Measurements from ENCODE around the gene ARHGAP5. TPM values are rescaled to one million over a fixed set of nuclear protein-coding genes. Genes with fewer than 3 reads are reported as not detected.

Gene ARHGAP5
- total and polyA plus RNA-seq, 2 donors (not counting 3 experiments of a cell fraction or from before 2014, with no cell fraction given) = 4.3 to 36.2 TPM

GRCh38 chr14:32110548-32110896 is 33.4 kb downstream of the ARHGAP5 start:
- H3K4me1 ChIP-seq (ENCODE audit: control insufficient read depth, extremely low read depth, insufficient read depth, low read length) = no peaks in the 10 kb centered on the region
- POLR2A ChIA-PET = no interaction called here
- no peaks in the 10 kb centered on the region for H3K36me3 ChIP-seq (ENCODE audit: control insufficient read depth in 2 of 2, extremely low read depth in 1 of 2, insufficient read depth in 2 of 2, low read length in 2 of 2)
- H3K9me1 ChIP-seq (replicated peaks; ENCODE audit: control insufficient read depth, extremely low read depth, insufficient read depth, low read length) = no peaks in the 10 kb centered on the region
- FAIRE-seq = no peak
- DNase-seq (ENCODE audit: low read depth, low spot score) = no peak
- no peak overlapping the region for H3K9ac ChIP-seq (replicated peaks; ENCODE audit: extremely low read depth, insufficient read depth, low read length)
- TF ChIP-seq POLR2AphosphoS5 (IDR thresholded peaks at IDR 0.05; ENCODE audit: insufficient read depth, low read depth, low read length) (no peak), POLR2A (IDR thresholded peaks at IDR 0.05; ENCODE audit: low read depth, low read length) (no peak), FOS (IDR thresholded peaks at IDR 0.05; ENCODE audit: borderline replicate concordance, insufficient read depth, low read length) (no peak), CTCF (IDR thresholded peaks at IDR 0.05; ENCODE audit: extremely low read depth in 1 of 2, insufficient read depth in 1 of 2, low read depth in 1 of 2, low read length in 2 of 2) (no peak), MYC (IDR thresholded peaks at IDR 0.05; ENCODE audit: low read depth, low read length) (no peak), JUN (IDR thresholded peaks at IDR 0.05; ENCODE audit: borderline replicate concordance, insufficient read depth, insufficient read length, low read depth) (no peak), EZH2 (IDR thresholded peaks at IDR 0.05; ENCODE audit: borderline replicate concordance, low read depth, low read length, severe bottlenecking) (no peak), GATA2 (IDR thresholded peaks at IDR 0.05; ENCODE audit: insufficient read depth, insufficient read length, low read depth, low read length) (no peak), MAX (IDR thresholded peaks at IDR 0.05; ENCODE audit: insufficient read depth, insufficient read length) (no peak)
- H3K27ac ChIP-seq (ENCODE audit: insufficient read depth, low read depth, low read length) = no peak overlapping the region
- H3K79me2 ChIP-seq (ENCODE audit: control insufficient read depth, insufficient read depth, low read length) = peaks cover 35% of the 10 kb centered on the region
- no peak overlapping the region for H3K4me3 ChIP-seq (replicated peaks in 1 of 3; ENCODE audit: insufficient read depth in 1 of 3, low read depth in 1 of 3, low read length in 3 of 3)
- dilution Hi-C loops (cut with MboI; ENCODE audit: extremely low pct_ligation_motif_present, low sequenced_read_pairs) (no loop called here), intact Hi-C loops (cut with micrococcal nuclease) (no loop called here)
- H3K9me3 ChIP-seq (replicated peaks; ENCODE audit: control insufficient read depth, insufficient read depth, low read length) = no peaks in the 10 kb centered on the region
- no peaks in the 10 kb centered on the region for H3K27me3 ChIP-seq (ENCODE audit: control insufficient read depth in 2 of 2, insufficient read depth in 2 of 2, low read length in 2 of 2)
- no peaks in the 10 kb centered on the region for H4K20me1 ChIP-seq (replicated peaks; ENCODE audit: control insufficient read depth, extremely low read depth, insufficient read depth, low read length)
- CTCF ChIA-PET = interaction anchor here (1.6 kb wide), 1 partner anchor 47 kb away, joined by 4 read pairs; no protein-coding TSS in a partner anchor
- H3K4me2 ChIP-seq (ENCODE audit: insufficient read depth, low read length) = no peak overlapping the region
- H2AFZ ChIP-seq (ENCODE audit: low read depth, low read length) = no peak overlapping the region
- BruUV-seq (replicated peaks) = no TSS peak
